Measurements from ENCODE around the gene GVQW3. TPM values are rescaled to one million over a fixed set of nuclear protein-coding genes. Genes with fewer than 3 reads are reported as not detected.

The GVQW3 gene
- polyA plus RNA-seq, 1 donor (not counting 4 experiments of a cell fraction or from before 2014, with no cell fraction given): 0.80 TPM

DNA sequence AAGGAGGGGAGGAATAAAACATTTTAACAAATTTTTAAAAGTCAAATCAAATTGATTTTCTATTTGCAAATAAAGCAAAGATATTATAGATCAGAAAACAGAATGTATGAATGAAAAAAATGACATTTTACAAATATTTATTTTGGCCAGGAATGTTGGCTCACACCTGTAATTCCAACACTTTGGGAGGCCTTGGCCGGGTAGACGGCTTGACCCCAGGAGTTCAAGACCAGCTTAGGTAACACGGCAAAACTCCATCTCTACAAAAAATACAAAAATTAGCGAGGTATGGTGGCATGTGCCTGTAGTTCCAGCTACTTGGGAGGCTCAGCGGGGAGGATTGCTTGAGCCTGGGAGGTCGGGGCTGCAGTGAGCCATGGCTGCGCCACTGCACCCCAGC is 18.4 kb upstream of the GVQW3 start:
- TF ChIP-seq, protein P1, sequence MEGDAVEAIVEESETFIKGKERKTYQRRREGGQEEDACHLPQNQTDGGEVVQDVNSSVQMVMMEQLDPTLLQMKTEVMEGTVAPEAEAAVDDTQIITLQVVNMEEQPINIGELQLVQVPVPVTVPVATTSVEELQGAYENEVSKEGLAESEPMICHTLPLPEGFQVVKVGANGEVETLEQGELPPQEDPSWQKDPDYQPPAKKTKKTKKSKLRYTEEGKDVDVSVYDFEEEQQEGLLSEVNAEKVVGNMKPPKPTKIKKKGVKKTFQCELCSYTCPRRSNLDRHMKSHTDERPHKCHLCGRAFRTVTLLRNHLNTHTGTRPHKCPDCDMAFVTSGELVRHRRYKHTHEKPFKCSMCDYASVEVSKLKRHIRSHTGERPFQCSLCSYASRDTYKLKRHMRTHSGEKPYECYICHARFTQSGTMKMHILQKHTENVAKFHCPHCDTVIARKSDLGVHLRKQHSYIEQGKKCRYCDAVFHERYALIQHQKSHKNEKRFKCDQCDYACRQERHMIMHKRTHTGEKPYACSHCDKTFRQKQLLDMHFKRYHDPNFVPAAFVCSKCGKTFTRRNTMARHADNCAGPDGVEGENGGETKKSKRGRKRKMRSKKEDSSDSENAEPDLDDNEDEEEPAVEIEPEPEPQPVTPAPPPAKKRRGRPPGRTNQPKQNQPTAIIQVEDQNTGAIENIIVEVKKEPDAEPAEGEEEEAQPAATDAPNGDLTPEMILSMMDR (optimal IDR thresholded peaks at IDR 0.05 in 1 of 3, IDR thresholded peaks at IDR 0.05 in 1 of 3, conservative IDR thresholded peaks at IDR 0.05 in 1 of 3; ENCODE audit: extremely low read depth in 1 of 3, insufficient read depth in 2 of 3, low read length in 3 of 3): no peak
- no peak for TF ChIP-seq EZH2 (IDR thresholded peaks at IDR 0.05; ENCODE audit: low read length)
- H3K27me3 ChIP-seq (ENCODE audit: control insufficient read depth, extremely low read depth, insufficient read depth, low read length): no peaks in the 10 kb centered on the region
- H3K4me3 ChIP-seq (ENCODE audit: control insufficient read depth in 2 of 3, extremely low read depth in 1 of 3, insufficient read depth in 2 of 3, low read depth in 1 of 3, low read length in 3 of 3): no peak overlapping the region
- dilution Hi-C loops (cut with MboI; ENCODE audit: extremely low pct_ligation_motif_present, low sequenced_read_pairs): no loop called here
- no peaks in the 10 kb centered on the region for H3K9me3 ChIP-seq (ENCODE audit: control insufficient read depth, low read depth, low read length)
- H4K20me1 ChIP-seq (ENCODE audit: control insufficient read depth, extremely low read depth, insufficient read depth, low read length): peaks cover 6% of the 10 kb centered on the region
- FAIRE-seq: no peak
- H3K9me1 ChIP-seq (ENCODE audit: control insufficient read depth, extremely low read depth, insufficient read depth, low read length): no peaks in the 10 kb centered on the region
- H3K79me2 ChIP-seq (ENCODE audit: control insufficient read depth, insufficient read depth, low read length): peaks cover 27% of the 10 kb centered on the region
- H3K9ac ChIP-seq (ENCODE audit: control insufficient read depth, extremely low read depth, insufficient read depth, low read length): no peak overlapping the region
- H3K36me3 ChIP-seq (ENCODE audit: control insufficient read depth in 2 of 2, extremely low read depth in 1 of 2, insufficient read depth in 2 of 2, low read length in 2 of 2): no peaks in the 10 kb centered on the region
- no peak for DNase-seq (ENCODE audit: low read depth, low spot score)
- no peaks in the 10 kb centered on the region for H3K4me1 ChIP-seq (ENCODE audit: control insufficient read depth, extremely low read depth, insufficient read depth, low read length)
- H3K27ac ChIP-seq (ENCODE audit: control insufficient read depth, insufficient read depth, low read length): no peak overlapping the region
- H2AFZ ChIP-seq (ENCODE audit: control insufficient read depth, low read length): no peak overlapping the region
- H3K4me2 ChIP-seq (ENCODE audit: control insufficient read depth, extremely low read depth, insufficient read depth, low read depth, low read length): no peak overlapping the region

DNA sequence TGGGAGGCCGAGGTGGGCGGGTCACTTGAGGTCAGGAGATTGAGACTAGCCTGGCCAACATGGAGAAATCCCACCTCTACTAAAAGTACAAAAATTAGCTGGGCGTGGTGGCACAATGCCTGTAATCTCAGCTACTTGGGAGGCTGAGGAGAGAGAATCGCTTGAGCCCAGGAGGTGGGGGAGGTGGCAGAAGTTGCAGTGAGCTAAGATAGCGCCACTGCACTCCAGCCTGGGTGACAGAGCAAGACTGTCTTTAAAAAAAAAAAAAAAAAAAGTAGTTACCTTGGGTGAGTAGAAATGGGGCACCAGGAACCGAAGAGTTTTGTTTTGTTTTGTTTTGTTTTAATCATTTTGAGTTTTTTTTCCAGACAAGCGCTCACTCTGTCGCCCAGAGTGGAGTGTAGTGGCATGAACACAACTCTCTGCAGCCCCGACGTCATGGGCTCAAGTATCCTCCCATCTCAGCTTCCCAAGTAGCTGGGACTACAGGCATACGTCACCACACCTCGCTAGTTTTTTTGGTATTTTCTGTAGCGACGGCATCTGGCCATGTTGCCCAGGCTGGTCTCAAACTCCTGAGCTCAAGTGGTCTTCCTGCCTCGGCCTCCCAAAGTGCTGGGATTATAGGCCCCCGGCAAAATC is 16.0 kb upstream of the GVQW3 start:
- Histone ChIP-seq H3K36me3 (ENCODE audit: control insufficient read depth in 2 of 2, extremely low read depth in 1 of 2, insufficient read depth in 2 of 2, low read length in 2 of 2) (no peaks in the 10 kb centered on the region), H3K4me3 (ENCODE audit: control insufficient read depth in 2 of 3, extremely low read depth in 1 of 3, insufficient read depth in 2 of 3, low read depth in 1 of 3, low read length in 3 of 3) (no peak overlapping the region), H3K9me1 (ENCODE audit: control insufficient read depth, extremely low read depth, insufficient read depth, low read length) (no peaks in the 10 kb centered on the region), H2AFZ (ENCODE audit: control insufficient read depth, low read length) (no peak overlapping the region), H3K4me1 (ENCODE audit: control insufficient read depth, extremely low read depth, insufficient read depth, low read length) (no peaks in the 10 kb centered on the region), H3K9ac (ENCODE audit: control insufficient read depth, extremely low read depth, insufficient read depth, low read length) (no peak overlapping the region), H3K4me2 (ENCODE audit: control insufficient read depth, extremely low read depth, insufficient read depth, low read depth, low read length) (no peak overlapping the region), H4K20me1 (ENCODE audit: control insufficient read depth, extremely low read depth, insufficient read depth, low read length) (peaks cover 6% of the 10 kb centered on the region), H3K27me3 (ENCODE audit: control insufficient read depth, extremely low read depth, insufficient read depth, low read length) (no peaks in the 10 kb centered on the region), H3K79me2 (ENCODE audit: control insufficient read depth, insufficient read depth, low read length) (peaks cover 51% of the 10 kb centered on the region), H3K9me3 (ENCODE audit: control insufficient read depth, low read depth, low read length) (no peaks in the 10 kb centered on the region), H3K27ac (ENCODE audit: control insufficient read depth, insufficient read depth, low read length) (no peak overlapping the region)
- DNase-seq (ENCODE audit: low read depth, low spot score) (no peak), FAIRE-seq (no peak)
- no peak for TF ChIP-seq EZH2 (IDR thresholded peaks at IDR 0.05; ENCODE audit: low read length)
- TF ChIP-seq, protein P1 (optimal IDR thresholded peaks at IDR 0.05 in 1 of 3, IDR thresholded peaks at IDR 0.05 in 1 of 3, conservative IDR thresholded peaks at IDR 0.05 in 1 of 3; ENCODE audit: extremely low read depth in 1 of 3, insufficient read depth in 2 of 3, low read length in 3 of 3): no peak
- dilution Hi-C loops (cut with MboI; ENCODE audit: extremely low pct_ligation_motif_present, low sequenced_read_pairs): no loop called here
